LNCaP clone FGC (cell line): Measurements from ENCODE around the gene TIMM44.
A peak's percentile ranks its signal among the peaks of the same experiment; 100 is the strongest.

Experiments used
- DNase-seq: peaks from one replicate; pipeline ENCODE4 v3.0.0-alpha.2; 2011; ENCODE audit warnings: low read depth
- H3K4me3 ChIP-seq: 2 replicates; pipeline ENCODE4 v1.5.1; 2011; ENCODE audit warnings: mild to moderate bottlenecking, low read depth, low read length, control low read depth
- TF ChIP-seq, protein P1 (sequence below): IDR thresholded peaks from 2 replicates; pipeline ENCODE4 v1.5.1; 2012; ENCODE audit warnings: mild to moderate bottlenecking; ENCODE audit not compliant: control insufficient read depth, insufficient read depth; ENCODE audit errors: extremely low read depth

Gene TIMM44

DNA sequence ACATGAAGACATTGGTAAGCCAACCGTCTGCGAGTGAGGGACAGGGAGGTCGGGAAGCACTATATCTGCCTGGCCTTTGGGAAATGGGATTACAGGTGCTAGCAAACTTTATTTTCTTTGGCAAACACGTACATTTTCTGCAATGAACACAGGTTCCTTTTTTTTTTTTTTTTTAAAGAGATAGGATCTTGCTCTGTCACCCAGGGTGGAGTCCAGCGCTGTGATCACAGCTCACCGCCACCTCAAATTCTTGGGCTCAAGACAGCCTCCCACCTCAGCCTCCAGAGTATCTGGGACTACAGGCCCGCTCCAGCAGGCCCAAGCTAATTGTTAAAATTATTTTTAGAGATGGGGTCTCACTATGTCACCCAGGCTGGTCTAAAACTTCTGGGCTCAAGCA is 37.7 kb upstream of the TIMM44 start:
- H3K4me3 ChIP-seq, result no peak overlapping the region
- TF ChIP-seq, protein P1, sequence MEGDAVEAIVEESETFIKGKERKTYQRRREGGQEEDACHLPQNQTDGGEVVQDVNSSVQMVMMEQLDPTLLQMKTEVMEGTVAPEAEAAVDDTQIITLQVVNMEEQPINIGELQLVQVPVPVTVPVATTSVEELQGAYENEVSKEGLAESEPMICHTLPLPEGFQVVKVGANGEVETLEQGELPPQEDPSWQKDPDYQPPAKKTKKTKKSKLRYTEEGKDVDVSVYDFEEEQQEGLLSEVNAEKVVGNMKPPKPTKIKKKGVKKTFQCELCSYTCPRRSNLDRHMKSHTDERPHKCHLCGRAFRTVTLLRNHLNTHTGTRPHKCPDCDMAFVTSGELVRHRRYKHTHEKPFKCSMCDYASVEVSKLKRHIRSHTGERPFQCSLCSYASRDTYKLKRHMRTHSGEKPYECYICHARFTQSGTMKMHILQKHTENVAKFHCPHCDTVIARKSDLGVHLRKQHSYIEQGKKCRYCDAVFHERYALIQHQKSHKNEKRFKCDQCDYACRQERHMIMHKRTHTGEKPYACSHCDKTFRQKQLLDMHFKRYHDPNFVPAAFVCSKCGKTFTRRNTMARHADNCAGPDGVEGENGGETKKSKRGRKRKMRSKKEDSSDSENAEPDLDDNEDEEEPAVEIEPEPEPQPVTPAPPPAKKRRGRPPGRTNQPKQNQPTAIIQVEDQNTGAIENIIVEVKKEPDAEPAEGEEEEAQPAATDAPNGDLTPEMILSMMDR, result no peak
- no peak for DNase-seq

- TF ChIP-seq, protein P1, result no peak
Measured at GRCh38 chr19:7980635-7981121, 37.2 kb upstream of the TIMM44 start.

DNA sequence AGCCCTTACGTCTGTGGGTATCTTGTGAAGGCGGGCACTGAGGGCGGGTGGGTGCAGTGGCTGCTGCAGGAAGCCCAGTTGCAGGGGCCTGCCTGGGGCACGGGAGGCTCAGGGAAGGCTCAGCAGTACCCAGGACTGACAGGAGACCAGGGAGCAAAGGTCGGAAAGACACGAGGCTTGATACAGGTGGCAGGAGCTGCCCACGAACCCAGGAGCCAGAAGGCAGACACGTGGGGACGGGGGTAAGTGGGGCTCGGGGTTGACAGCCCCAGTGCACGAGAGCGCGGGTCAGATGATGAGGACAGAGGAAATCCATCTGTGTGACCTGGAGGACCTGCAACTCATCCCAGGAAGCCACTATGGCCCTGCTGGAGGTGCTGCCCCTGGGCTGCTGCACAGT is 36.7 kb upstream of the TIMM44 start:
- DNase-seq, result no peak
- H3K4me3 ChIP-seq, result no peak overlapping the region
- TF ChIP-seq, protein P1, result no peak

More at GRCh38 chr19:7980635-7981121, 37.2 kb upstream of the TIMM44 start:
- no peak overlapping the region for H3K4me3 ChIP-seq
- DNase-seq, result no peak

DNA sequence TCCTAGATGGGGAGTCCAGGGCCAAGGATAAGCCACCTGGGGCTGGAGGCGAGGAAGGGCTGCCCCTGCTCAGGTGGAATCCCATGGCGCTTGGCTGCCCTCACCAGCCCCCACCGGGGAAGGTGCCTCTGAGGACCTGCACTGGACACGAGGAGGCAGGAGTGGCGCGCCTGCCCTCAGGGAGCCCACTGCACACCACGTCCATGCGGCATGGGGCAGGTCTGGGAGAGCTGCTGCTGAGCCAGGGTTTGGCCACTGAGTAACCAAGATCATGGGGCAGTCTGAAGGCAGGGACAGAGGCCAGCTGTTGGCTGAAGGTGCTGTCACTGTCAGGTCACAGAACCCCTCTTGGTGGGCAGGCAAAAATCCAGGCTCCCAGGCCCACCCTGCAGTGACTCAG is 36.1 kb upstream of the TIMM44 start:
- TF ChIP-seq, protein P1, result no peak
- no peak overlapping the region for H3K4me3 ChIP-seq
- no peak for DNase-seq

GRCh38 chr19:7979011-7979410 is 35.5 kb upstream of the TIMM44 start:
- no peak for DNase-seq
- H3K4me3 ChIP-seq, result no peak overlapping the region
- TF ChIP-seq, protein P1, result peak; percentile 41

- DNase-seq, result no peak
- TF ChIP-seq, protein P1, result no peak
- H3K4me3 ChIP-seq, result no peak overlapping the region
Measured at GRCh38 chr19:7978179-7978825, 34.8 kb upstream of the TIMM44 start.

- TF ChIP-seq, protein P1, result no peak
- no peak overlapping the region for H3K4me3 ChIP-seq
- no peak for DNase-seq
Measured at GRCh38 chr19:7977723-7978040, 34.2 kb upstream of the TIMM44 start.
